Suprapubic skin (tissue), 3 donors: Measurements from ENCODE around the gene STRN4.

ENCODE experiments used
- EP300 ChIP-seq: sonication (generic); formaldehyde crosslinking; IDR thresholded peaks from one replicate; pipeline ENCODE4 v1.6.1; 2017; ENCODE audit warnings: antibody characterized with exemption
- POLR2A ChIP-seq, 2 donors: fragments of 450-650 bp; IDR thresholded peaks; one replicate each; pipeline ENCODE4 v1.6.1; 2017; ENCODE audit warnings: antibody characterized with exemption in 2 of 2, mild to moderate bottlenecking in 2 of 2, moderate library complexity in 2 of 2
- TF ChIP-seq, protein P1 (sequence below), 2 donors: fragments of 200-600 bp in 1 of 2; fragments of 450-650 bp in 1 of 2; sonication (generic) in 1 of 2; IDR thresholded peaks; one replicate each; pipeline ENCODE4 v1.5.1; 2016 to 2019; ENCODE audit warnings: antibody characterized with exemption in 2 of 2, mild to moderate bottlenecking in 1 of 2, moderate library complexity in 1 of 2

DNA sequence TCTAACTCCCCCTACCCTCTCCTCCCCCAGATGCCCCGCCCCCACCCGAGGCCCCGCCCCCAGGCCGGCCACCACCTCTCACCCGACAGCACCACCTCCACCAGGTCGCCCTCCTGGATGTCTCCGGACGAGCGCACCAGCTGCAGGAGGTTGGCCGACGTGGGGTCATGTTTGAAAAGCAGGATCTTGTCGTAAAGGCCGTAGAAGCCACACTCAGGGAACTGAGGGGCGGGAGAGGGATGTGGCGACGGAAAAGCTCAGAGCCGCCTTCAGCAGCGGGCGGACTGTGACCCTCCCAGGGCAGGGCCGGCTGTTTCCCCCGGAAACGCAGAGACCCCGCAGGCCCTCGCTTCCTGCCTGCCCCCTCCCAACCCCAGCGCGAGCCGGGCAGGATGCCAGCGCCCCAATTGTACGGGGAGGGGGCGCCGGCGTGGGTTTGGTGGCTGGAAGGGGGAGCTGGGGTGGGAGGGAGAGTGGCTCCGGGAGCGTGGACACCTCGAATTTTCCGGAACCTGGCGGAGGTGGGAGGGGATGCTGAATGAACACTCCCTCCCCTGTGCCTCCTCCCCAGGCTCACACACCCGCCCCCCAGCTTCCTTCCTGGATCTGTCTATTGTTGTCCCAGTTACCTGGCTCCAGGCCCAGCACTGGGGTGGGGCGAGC lies 32.3 kb downstream of the STRN4 start:
- TF ChIP-seq POLR2A (IDR thresholded peaks at IDR 0.05) (no peak), EP300 (no peak)
- TF ChIP-seq, protein P1, sequence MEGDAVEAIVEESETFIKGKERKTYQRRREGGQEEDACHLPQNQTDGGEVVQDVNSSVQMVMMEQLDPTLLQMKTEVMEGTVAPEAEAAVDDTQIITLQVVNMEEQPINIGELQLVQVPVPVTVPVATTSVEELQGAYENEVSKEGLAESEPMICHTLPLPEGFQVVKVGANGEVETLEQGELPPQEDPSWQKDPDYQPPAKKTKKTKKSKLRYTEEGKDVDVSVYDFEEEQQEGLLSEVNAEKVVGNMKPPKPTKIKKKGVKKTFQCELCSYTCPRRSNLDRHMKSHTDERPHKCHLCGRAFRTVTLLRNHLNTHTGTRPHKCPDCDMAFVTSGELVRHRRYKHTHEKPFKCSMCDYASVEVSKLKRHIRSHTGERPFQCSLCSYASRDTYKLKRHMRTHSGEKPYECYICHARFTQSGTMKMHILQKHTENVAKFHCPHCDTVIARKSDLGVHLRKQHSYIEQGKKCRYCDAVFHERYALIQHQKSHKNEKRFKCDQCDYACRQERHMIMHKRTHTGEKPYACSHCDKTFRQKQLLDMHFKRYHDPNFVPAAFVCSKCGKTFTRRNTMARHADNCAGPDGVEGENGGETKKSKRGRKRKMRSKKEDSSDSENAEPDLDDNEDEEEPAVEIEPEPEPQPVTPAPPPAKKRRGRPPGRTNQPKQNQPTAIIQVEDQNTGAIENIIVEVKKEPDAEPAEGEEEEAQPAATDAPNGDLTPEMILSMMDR (IDR thresholded peaks at IDR 0.05): no peak
